Hepatocyte (in vitro differentiated cells): ENCODE data around the gene RALGPS2. TPM values are rescaled to one million over a fixed set of nuclear protein-coding genes. Genes with fewer than 3 reads are reported as not detected.

ENCODE experiments used
- DNase-seq: peaks from one replicate; pipeline ENCODE4 v3.0.0-alpha.2; 2016; ENCODE audit warnings: low spot score
- H2AFZ ChIP-seq: fragments of 200-600 bp; sonication (generic); 2 replicates; pipeline ENCODE4 v1.6.0; 2016; ENCODE audit warnings: antibody characterized with exemption, mild to moderate bottlenecking
- H3K27ac ChIP-seq: fragments of 200-600 bp; sonication (generic); 2 replicates; pipeline ENCODE4 v1.5.1; 2016; ENCODE audit warnings: mild to moderate bottlenecking
- H3K27me3 ChIP-seq: fragments of 200-600 bp; sonication (generic); 2 replicates; pipeline ENCODE4 v1.6.1; 2016
- H3K36me3 ChIP-seq: fragments of 200-600 bp; sonication (generic); replicated peaks from 2 replicates; pipeline ENCODE4 v1.5.1; 2016; ENCODE audit warnings: low read depth; ENCODE audit not compliant: insufficient read depth
- H3K4me1 ChIP-seq: fragments of 200-600 bp; sonication (generic); 2 replicates; pipeline ENCODE4 v1.5.1; 2016; ENCODE audit warnings: mild to moderate bottlenecking, moderate library complexity; ENCODE audit not compliant: insufficient read depth
- H3K4me2 ChIP-seq: fragments of 200-600 bp; sonication (generic); 2 replicates; pipeline ENCODE4 v1.6.0; 2016
- H3K4me3 ChIP-seq: fragments of 200-600 bp; sonication (generic); 2 replicates; pipeline ENCODE4 v1.5.1; 2016; ENCODE audit warnings: mild to moderate bottlenecking
- H3K79me2 ChIP-seq: fragments of 200-600 bp; sonication (generic); 2 replicates; pipeline ENCODE4 v1.6.0; 2017; ENCODE audit warnings: mild to moderate bottlenecking
- H3K9me2 ChIP-seq: fragments of 200-600 bp; sonication (generic); replicated peaks from 2 replicates; pipeline ENCODE4 v1.6.0; 2017; ENCODE audit warnings: mild to moderate bottlenecking; ENCODE audit not compliant: insufficient read depth
- H3K9me3 ChIP-seq: fragments of 200-600 bp; sonication (generic); 2 replicates; pipeline ENCODE4 v1.5.1; 2016; ENCODE audit warnings: low read depth, mild to moderate bottlenecking
- H4K20me1 ChIP-seq: fragments of 200-600 bp; sonication (generic); 2 replicates; pipeline ENCODE4 v1.6.0; 2016; ENCODE audit warnings: mild to moderate bottlenecking; ENCODE audit not compliant: insufficient read depth, poor library complexity, severe bottlenecking
- CTCF ChIP-seq: fragments of 200-600 bp; sonication (generic); IDR thresholded peaks from 2 replicates; pipeline ENCODE4 v1.5.1; 2016; ENCODE audit warnings: antibody characterized with exemption, mild to moderate bottlenecking; ENCODE audit not compliant: poor library complexity
- EZH2 ChIP-seq: fragments of 200-600 bp; sonication (generic); IDR thresholded peaks from 2 replicates; pipeline ENCODE4 v1.6.1; 2016; ENCODE audit warnings: antibody characterized with exemption, mild to moderate bottlenecking, borderline replicate concordance
- EZH2phosphoT487 ChIP-seq: fragments of 200-600 bp; sonication (generic); IDR thresholded peaks from one replicate; pipeline ENCODE4 v1.6.1; 2018; ENCODE audit warnings: antibody characterized with exemption, mild to moderate bottlenecking, low read depth, moderate library complexity; ENCODE audit not compliant: unreplicated experiment, severe bottlenecking
- WGBS: methylation state at CpG from one replicate; pipeline ENCODE4 v1.1.6; 2016; ENCODE audit warnings: low lambda C conversion rate; ENCODE audit errors: missing lambda C conversion rate; 5-methylcytosine and 5-hydroxymethylcytosine counted together
- polyA plus RNA-seq: library from polyadenylated mRNA; unstranded; fragments of >200 nt; fragmentation: Nextera tagmentation; extraction: Ambion mirVana; gene quantifications from 2 replicates; pipeline ENCODE4 v1.2.1, GENCODE V29; 2016
- total RNA-seq: library from RNA; depleted of rRNA; stranded (reverse); fragments of >200 nt; gene quantifications from 2 replicates; pipeline ENCODE4 v1.2.3, GENCODE V29; 2014

RALGPS2 gene
- total and polyA plus RNA-seq, 2 experiments from 2014 or later: 9.3 to 35.4 TPM

GRCh38 chr1:178686407-178686806 lies 38.6 kb upstream of the RALGPS2 start:
- Histone ChIP-seq H3K9me3 (no peaks in the 10 kb centered on the region), H3K9me2 (no peaks in the 10 kb centered on the region), H3K27ac (no peak overlapping the region), H3K4me3 (no peak overlapping the region), H3K79me2 (no peaks in the 10 kb centered on the region), H2AFZ (no peak overlapping the region), H3K4me1 (peaks cover 7% of the 10 kb centered on the region), H3K4me2 (no peak overlapping the region), H4K20me1 (no peaks in the 10 kb centered on the region), H3K36me3 (no peaks in the 10 kb centered on the region), H3K27me3 (no peaks in the 10 kb centered on the region)
- no peak for TF ChIP-seq EZH2phosphoT487
- no peak for TF ChIP-seq EZH2
- no peak for TF ChIP-seq CTCF
- WGBS: 88% methylated on average over 1 of the region's 1 CpG
- DNase-seq: no peak

- Histone ChIP-seq H3K27me3 (no peaks in the 10 kb centered on the region), H3K79me2 (no peaks in the 10 kb centered on the region), H3K27ac (no peak overlapping the region), H2AFZ (no peak overlapping the region), H3K4me3 (no peak overlapping the region), H3K9me2 (no peaks in the 10 kb centered on the region), H3K9me3 (no peaks in the 10 kb centered on the region), H3K4me2 (no peak overlapping the region), H3K4me1 (peaks cover 7% of the 10 kb centered on the region), H4K20me1 (no peaks in the 10 kb centered on the region), H3K36me3 (no peaks in the 10 kb centered on the region)
- no peak for DNase-seq
- TF ChIP-seq CTCF (no peak), EZH2 (no peak), EZH2phosphoT487 (no peak)
- WGBS: 75% methylated on average over 2 of the region's 2 CpGs
These were observed 36.8 kb upstream of the RALGPS2 start for GRCh38 chr1:178688244-178688643.

GRCh38 chr1:178689769-178690168 lies 35.3 kb upstream of the RALGPS2 start:
- Histone ChIP-seq H3K9me3 (no peaks in the 10 kb centered on the region), H3K4me1 (peaks cover 3% of the 10 kb centered on the region), H3K27me3 (no peaks in the 10 kb centered on the region), H3K4me3 (no peak overlapping the region), H3K9me2 (no peaks in the 10 kb centered on the region), H4K20me1 (no peaks in the 10 kb centered on the region), H3K4me2 (no peak overlapping the region), H3K36me3 (no peaks in the 10 kb centered on the region), H3K79me2 (no peaks in the 10 kb centered on the region), H3K27ac (no peak overlapping the region), H2AFZ (no peak overlapping the region)
- TF ChIP-seq CTCF (no peak), EZH2 (no peak), EZH2phosphoT487 (no peak)
- DNase-seq: no peak
- 64% methylated on average over 2 of the region's 2 CpGs for WGBS

GRCh38 chr1:178690496-178690895 lies 34.5 kb upstream of the RALGPS2 start:
- TF ChIP-seq EZH2 (no peak), EZH2phosphoT487 (no peak), CTCF (no peak)

More at GRCh38 chr1:178690496-178690895, 34.5 kb upstream of the RALGPS2 start:
- Histone ChIP-seq H3K4me3 (no peak overlapping the region), H3K9me2 (no peaks in the 10 kb centered on the region), H3K4me1 (no peaks in the 10 kb centered on the region), H3K27me3 (no peaks in the 10 kb centered on the region), H3K36me3 (no peaks in the 10 kb centered on the region), H3K27ac (no peak overlapping the region), H4K20me1 (no peaks in the 10 kb centered on the region), H3K79me2 (no peaks in the 10 kb centered on the region), H3K9me3 (no peaks in the 10 kb centered on the region), H3K4me2 (no peak overlapping the region), H2AFZ (no peak overlapping the region)
- DNase-seq: no peak
- 72% methylated on average over 5 of the region's 5 CpGs for WGBS
